Right cardiac atrium (tissue), 5 donors: Measurements from ENCODE around the gene SYNPO2. TPM values are rescaled to one million over a fixed set of nuclear protein-coding genes. Genes with fewer than 3 reads are reported as not detected.

Experiments used
- ATAC-seq, 2 donors: fragments of 200-7000 bp; cut with Tn5 transposase; one replicate each; pipeline versions ENCODE4 v1.8.0 to v1.9.1; 2020; ENCODE audit warnings: moderate library complexity in 2 of 2, mild to moderate bottlenecking in 1 of 2
- DNase-seq, 3 donors: peaks; one replicate each; pipeline ENCODE4 v3.0.0-alpha.2; 2020
- H3K27ac ChIP-seq: one replicate; pipeline ENCODE4 v1.5.1; 2013; ENCODE audit warnings: mild to moderate bottlenecking, low read length, control low read depth, moderate library complexity
- H3K27me3 ChIP-seq: one replicate; pipeline ENCODE4 v1.6.1; 2013; ENCODE audit not compliant: control insufficient read depth, insufficient read depth
- H3K4me1 ChIP-seq: one replicate; pipeline ENCODE4 v1.6.1; 2013; ENCODE audit warnings: low read length; ENCODE audit not compliant: control insufficient read depth, insufficient read depth
- H3K4me3 ChIP-seq: one replicate; pipeline ENCODE4 v1.5.1; 2013; ENCODE audit warnings: low read length, control low read depth
- H3K9me3 ChIP-seq: one replicate; pipeline ENCODE4 v1.6.1; 2013; ENCODE audit warnings: low read length; ENCODE audit not compliant: control insufficient read depth
- WGBS: extraction: QIAGEN DNeasy Blood & Tissue Kit; methylation state at CpG from one replicate; pipeline ENCODE4 v1.1.7; 2013; 5-methylcytosine and 5-hydroxymethylcytosine counted together
- intact Hi-C, 4 donors: fragments of 100-400 bp; cut with DNase I; formaldehyde crosslinking; loops; one replicate each; pipeline versions ENCODE4 v1.11.0 to v1.14.0; 2022 to 2023
- polyA plus RNA-seq: library from polyadenylated mRNA; stranded (reverse); fragments of 200-250 nt; gene quantifications from one replicate; pipeline ENCODE4 v1.2.3, GENCODE V29; 2013
- total RNA-seq, 4 donors: library from RNA; stranded (reverse); fragmentation: NEBNext Ultra II Directional; extraction: Animal tissue kit (Norgen Biotek cat#: 25700); gene quantifications; one replicate each; pipeline ENCODE4 v1.2.1, GENCODE V29; 2021
- donor health status: healthy with polysubstance abuse.
- donor health status: DM: no; HTN: yes; CAD: no.
- donor health status: DM: no; HTN: no; CAD: no.
- donor health status: DM: no; HTN: yes; CAD: no; lungs with severe emphysema.
- donor health status: DM: yes; HTN: yes; CAD: no.

The SYNPO2 gene
- total and polyA plus RNA-seq, 5 donors: 29.6 to 134 (median 113) TPM

DNA sequence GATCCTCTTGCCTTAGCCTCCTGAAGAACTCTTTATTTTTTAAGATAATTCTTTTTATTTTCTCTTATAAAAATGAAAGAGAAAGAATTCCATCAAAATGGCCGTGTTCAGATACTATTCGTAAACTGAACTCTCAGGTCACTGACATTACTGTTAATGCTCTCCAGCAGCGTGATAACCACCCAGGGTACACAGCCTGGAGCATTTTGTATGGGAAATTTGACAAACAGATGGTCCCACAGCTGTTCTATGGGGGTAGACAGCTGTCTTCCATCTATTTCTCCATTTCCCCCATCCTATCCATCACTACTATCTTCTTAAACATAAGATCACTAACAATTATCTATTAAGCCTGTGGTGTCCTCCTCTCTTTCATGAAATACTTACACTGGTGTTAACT, 47.8 kb downstream of the SYNPO2 start:
- intact Hi-C loops: no loop called here
- Histone ChIP-seq H3K9me3 (no peaks in the 10 kb centered on the region), H3K27me3 (no peaks in the 10 kb centered on the region), H3K4me1 (peaks cover 7% of the 10 kb centered on the region), H3K27ac (no peak overlapping the region), H3K4me3 (no peak overlapping the region)
- no peak for ATAC-seq
- DNase-seq: no peak
- WGBS: 70% methylated on average over 3 of the region's 3 CpGs

DNA sequence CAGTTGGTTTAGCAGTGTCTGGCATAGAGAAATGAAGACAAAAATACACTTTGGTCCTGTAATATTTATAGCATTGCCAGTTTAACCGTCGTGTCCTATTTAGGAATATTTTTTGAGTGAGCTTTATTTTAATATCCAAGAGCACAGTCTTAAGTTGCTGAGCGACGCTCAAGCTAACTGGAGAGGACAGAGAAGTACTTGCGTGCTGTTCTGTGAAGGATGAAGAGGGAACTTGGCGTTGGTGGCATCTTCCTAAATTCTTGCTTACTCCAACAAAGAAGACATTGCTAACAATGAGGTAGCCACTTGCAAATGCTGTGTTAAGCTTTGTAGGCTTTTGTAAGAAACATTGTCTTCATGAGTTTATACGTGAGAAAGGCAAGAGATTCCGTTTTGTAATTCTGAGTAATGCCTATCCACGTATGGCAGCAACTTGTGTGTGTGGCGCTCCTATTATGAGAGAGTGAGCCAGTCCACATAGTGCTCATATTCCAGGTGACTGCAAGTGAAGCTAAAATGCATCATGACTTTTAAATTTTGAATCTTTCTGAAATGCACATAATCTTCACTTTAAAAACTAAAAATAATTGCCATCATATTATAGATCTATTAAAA, 50.6 kb downstream of the SYNPO2 start:
- ATAC-seq (peak in 1 of 2 donors; percentile 27), DNase-seq (no peak)
- Histone ChIP-seq H3K9me3 (no peaks in the 10 kb centered on the region), H3K27me3 (no peaks in the 10 kb centered on the region), H3K4me3 (no peak overlapping the region), H3K27ac (peak overlapping the region; percentile 48), H3K4me1 (peaks cover 7% of the 10 kb centered on the region)
- WGBS: 61% methylated on average over 10 of the region's 10 CpGs
- intact Hi-C loops: no loop called here

DNA sequence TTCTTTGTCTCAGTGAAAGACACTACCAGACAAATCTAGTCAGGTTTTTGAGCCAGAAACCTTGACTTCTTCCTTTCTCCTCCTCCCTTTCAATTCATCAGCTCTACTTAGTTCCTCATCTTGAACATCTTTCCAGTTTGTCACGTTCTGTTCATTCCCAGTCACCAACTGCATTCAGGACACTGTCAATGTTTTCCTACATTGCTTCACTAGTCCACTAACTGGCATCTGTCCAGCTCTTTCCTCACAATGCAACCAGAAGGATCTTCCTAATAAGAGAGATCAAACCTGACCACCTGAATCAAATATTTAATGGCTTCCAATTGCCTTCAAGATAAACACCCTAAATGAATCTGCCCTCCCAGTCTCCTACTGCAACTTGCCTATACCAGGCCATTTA, 52.5 kb downstream of the SYNPO2 start:
- Histone ChIP-seq H3K4me3 (no peak overlapping the region), H3K27me3 (no peaks in the 10 kb centered on the region), H3K4me1 (peaks cover 7% of the 10 kb centered on the region), H3K27ac (peak overlapping the region; percentile 17), H3K9me3 (no peaks in the 10 kb centered on the region)
- intact Hi-C loops: no loop called here
- ATAC-seq (peak; percentile 49 to 50), DNase-seq (no peak)
- WGBS: 31% methylated on average over 1 of the region's 1 CpG

DNA sequence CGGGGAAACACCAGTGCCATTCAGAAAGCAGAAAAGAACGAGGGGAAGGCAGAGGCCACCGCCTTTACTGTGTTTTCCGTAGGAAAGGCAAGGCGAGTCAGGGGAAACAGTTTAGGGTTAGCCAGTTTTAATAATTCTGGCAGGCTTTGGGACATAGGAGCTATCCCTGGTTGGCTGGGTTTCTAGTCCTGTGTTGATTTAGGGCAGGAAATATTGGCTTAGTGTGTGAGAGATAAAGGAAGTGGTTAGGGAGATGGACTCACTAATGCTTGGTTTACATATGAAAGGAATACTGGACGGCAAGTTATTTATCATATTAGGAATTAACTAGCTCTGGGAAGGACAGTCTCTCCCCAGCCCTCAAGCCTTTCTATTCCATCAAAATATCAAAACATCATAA, 53.1 kb downstream of the SYNPO2 start:
- DNase-seq: peak in 1 of 3 donors; percentile 42
- WGBS: 38% methylated on average over 6 of the region's 6 CpGs
- Histone ChIP-seq H3K27ac (peak overlapping the region; percentile 2), H3K4me3 (no peak overlapping the region), H3K27me3 (no peaks in the 10 kb centered on the region), H3K9me3 (no peaks in the 10 kb centered on the region), H3K4me1 (peaks cover 7% of the 10 kb centered on the region)
- peak; percentile 46 to 57 for ATAC-seq
- intact Hi-C loops: no loop called here

DNA sequence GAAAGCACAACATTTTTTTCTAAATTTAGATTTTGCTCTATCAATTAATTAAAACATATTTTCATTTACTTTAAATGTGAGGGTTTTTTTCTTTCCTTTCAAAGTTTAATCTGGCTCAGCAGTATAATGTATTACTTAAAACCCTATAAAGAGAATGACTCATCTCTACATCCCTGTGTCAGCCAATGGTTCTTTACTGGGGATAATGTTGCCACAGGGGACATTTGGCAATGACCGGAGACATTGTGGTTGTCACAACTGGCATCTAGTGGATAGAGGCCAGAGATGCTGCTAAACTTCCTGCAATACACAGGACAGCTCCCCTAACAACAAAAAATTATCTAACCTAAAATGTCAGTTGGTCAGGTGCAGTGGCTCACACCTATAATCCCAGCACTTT, 53.8 kb downstream of the SYNPO2 start:
- Histone ChIP-seq H3K27me3 (no peaks in the 10 kb centered on the region), H3K9me3 (no peaks in the 10 kb centered on the region), H3K4me1 (peaks cover 7% of the 10 kb centered on the region), H3K27ac (no peak overlapping the region), H3K4me3 (no peak overlapping the region)
- WGBS: 75% methylated on average over 1 of the region's 1 CpG
- intact Hi-C loops: no loop called here
- DNase-seq (no peak), ATAC-seq (no peak)

DNA sequence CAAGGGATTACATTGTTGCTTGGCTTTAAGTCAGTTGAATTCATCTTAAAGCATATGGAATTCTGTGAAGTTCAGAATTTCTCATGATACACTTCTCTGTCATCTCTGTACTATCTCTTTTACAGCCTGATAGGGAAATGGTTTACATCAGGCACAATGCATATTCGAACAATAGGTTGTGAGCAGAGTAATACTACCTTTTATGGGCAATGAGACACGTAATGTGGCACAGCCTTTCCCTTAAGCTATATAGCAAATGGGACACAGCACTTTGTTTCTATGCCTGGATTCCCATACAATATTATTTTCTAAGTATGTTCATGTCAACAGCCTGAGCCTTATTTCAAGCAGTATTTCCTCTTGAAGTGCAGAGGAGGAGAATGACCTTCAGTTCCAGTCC, 58.4 kb downstream of the SYNPO2 start:
- 60% methylated on average over 2 of the region's 2 CpGs for WGBS
- Histone ChIP-seq H3K4me1 (peaks cover 5% of the 10 kb centered on the region), H3K9me3 (no peaks in the 10 kb centered on the region), H3K27ac (no peak overlapping the region), H3K27me3 (no peaks in the 10 kb centered on the region), H3K4me3 (no peak overlapping the region)
- no peak for DNase-seq
- no peak for ATAC-seq
- intact Hi-C loops: no loop called here

DNA sequence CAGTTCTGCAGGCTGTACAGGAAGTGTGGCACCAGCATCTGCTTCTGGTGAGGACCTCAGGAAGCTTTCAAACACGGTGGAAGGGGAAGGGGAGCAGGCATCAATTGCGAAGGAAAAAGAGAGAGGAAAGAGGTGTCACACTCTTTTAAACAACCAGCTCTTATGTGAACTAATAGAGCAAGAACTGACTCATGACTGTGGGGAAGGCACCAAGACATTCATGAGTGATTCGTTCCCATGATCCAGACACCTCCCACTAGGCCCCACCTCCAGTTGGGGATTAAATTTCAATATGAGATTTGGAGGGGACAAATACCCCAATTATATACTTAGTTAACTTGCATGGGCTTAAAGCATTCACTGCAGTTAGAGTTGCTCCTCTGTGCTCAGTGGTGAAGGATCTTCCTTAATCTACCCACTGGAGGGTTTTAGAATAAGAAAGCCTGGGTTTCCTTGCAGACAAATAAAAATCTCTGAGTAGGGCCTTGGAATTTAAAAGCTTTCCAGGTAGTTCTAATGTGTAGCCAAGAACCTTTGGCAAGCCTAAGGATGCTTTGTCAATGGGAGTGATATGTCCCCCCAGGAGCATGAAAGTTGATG, 60.0 kb downstream of the SYNPO2 start:
- DNase-seq (no peak), ATAC-seq (no peak)
- Histone ChIP-seq H3K9me3 (no peaks in the 10 kb centered on the region), H3K4me3 (no peak overlapping the region), H3K27ac (no peak overlapping the region), H3K4me1 (peaks cover 4% of the 10 kb centered on the region), H3K27me3 (no peaks in the 10 kb centered on the region)
- 71% methylated on average over 3 of the region's 3 CpGs for WGBS
- intact Hi-C loops: no loop called here

DNA sequence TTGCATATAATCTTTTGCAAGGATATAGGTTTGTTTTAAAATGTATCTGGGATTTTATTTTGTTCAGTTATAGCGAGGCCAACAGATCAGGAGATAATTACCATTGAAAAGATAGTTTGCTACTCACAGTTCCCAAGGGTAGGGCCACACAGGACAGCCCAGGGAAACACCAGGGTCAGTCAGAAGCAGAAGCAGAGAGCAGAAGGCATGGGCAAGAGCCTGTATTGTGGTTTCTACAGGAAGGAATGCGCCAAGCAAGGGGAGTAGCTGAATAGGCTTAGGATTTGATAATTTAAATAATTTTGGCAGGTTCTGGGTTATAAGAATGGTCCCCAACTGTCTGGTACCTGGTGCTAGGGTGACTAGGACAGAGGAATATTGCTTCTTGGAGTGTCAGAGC, 61.6 kb downstream of the SYNPO2 start:
- intact Hi-C loops: no loop called here
- Histone ChIP-seq H3K9me3 (no peaks in the 10 kb centered on the region), H3K27me3 (no peaks in the 10 kb centered on the region), H3K4me3 (no peak overlapping the region), H3K27ac (no peak overlapping the region), H3K4me1 (peaks cover 4% of the 10 kb centered on the region)
- WGBS: 81% methylated on average over 2 of the region's 2 CpGs
- no peak for ATAC-seq
- DNase-seq: no peak

DNA sequence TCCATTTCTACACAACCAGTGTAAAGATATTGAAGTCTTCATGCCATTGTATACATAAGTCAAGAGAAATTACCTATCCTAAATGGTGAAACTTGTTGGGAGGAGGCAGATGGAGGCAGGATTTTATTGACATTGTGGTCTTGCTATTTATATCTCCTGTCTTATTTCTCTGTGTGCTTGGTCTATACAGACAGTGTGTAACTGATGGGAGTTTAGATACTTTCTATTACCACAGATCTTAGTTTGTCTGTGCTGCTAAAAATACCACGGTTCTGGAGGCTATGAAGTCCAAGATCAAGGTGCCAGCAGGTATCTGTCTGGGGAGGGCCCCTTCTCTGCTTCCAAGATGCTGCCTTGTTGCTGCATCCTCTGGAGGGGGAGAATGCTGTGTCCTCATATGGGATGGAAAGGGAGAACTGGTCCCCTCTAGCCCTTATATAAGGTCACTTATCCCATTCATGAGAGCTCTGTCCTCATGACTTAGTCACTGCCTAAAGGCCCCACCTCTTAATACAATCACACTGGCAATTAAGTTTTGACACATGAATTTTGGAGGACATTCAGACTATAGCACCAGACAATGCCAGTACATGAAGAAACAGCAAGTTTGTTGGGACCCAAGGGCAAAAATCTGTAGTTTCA, 62.4 kb downstream of the SYNPO2 start:
- Histone ChIP-seq H3K27me3 (no peaks in the 10 kb centered on the region), H3K9me3 (no peaks in the 10 kb centered on the region), H3K4me1 (peaks cover 4% of the 10 kb centered on the region), H3K27ac (no peak overlapping the region), H3K4me3 (no peak overlapping the region)
- DNase-seq (no peak), ATAC-seq (peak; percentile 21 to 27)
- intact Hi-C loops: no loop called here
- 47% methylated on average over 1 of the region's 1 CpG for WGBS

DNA sequence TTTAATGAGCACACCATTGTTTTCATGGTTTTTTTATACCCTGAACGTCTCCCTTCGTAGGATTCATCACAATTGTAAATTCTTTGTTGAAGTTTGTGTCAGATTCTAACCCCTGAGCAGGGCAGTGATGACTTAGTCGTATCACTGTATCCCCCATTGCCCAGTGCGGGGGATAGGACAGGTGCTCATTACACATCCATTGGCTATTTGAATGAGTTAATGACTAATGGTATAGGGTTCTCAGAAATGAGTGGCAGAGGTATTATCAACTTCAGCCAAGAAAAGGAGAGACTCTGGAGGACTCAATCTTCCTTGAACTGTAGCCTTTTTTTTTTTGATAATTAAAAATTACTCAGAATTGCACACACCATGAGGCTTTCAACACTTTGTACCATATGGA, 64.6 kb downstream of the SYNPO2 start:
- no peaks in the 10 kb centered on the region for H3K27me3 ChIP-seq
- H3K27ac ChIP-seq: no peak overlapping the region
- intact Hi-C loops: no loop called here
- peaks cover 6% of the 10 kb centered on the region for H3K4me1 ChIP-seq
- 53% methylated on average over 4 of the region's 4 CpGs for WGBS
- H3K9me3 ChIP-seq: no peaks in the 10 kb centered on the region
- no peak for ATAC-seq
- no peak overlapping the region for H3K4me3 ChIP-seq
- no peak for DNase-seq

DNA sequence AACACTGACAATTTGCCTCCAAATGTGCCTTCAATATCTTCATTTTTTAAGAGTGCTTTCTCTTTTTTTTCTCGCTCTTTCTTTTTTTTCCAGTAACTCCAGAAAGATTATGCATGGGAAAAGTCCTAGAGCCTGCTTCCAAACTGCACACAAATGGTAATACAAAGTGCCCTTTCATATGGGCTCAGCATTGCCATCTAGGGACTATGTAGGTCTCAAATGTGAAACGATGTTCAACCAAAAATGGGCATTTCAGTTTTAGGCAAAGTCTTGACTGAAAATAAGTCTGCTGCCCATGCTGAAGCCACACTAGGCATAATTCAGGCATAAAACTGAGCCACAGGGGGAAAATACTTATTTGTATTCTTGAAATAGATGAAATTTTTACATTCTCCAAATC, 65.6 kb downstream of the SYNPO2 start:
- H3K27ac ChIP-seq: peak overlapping the region; percentile 21
- no peaks in the 10 kb centered on the region for H3K9me3 ChIP-seq
- peaks cover 6% of the 10 kb centered on the region for H3K4me1 ChIP-seq
- H3K4me3 ChIP-seq: no peak overlapping the region
- no peak for DNase-seq
- intact Hi-C loops: no loop called here
- no peaks in the 10 kb centered on the region for H3K27me3 ChIP-seq
- 35% methylated on average over 2 of the region's 2 CpGs for WGBS
- ATAC-seq: peak in 1 of 2 donors; percentile 50
